Amniotic epithelial cell (primary cell): ENCODE results near the gene TSSK6.

Source experiments
- DNase-seq: peaks from one replicate; pipeline ENCODE4 v3.0.0-alpha.2; 2010; ENCODE audit warnings: low read depth

Gene TSSK6

GRCh38 chr19:19464339-19465098 is 50.8 kb downstream of the TSSK6 start:
- DNase-seq: peak; percentile 87
